Stimulated activated naive B cell treated with anti-CD40 and anti-IgM and Interleukin-4, amounts not matched to agents 10 μg/mL and 1 μg/mL and 100 μg/mL, for 72 hours (primary cell): Measurements from ENCODE around the gene KCNJ18.
"Not testable (repeated sequence)": the region's sequence is repeated elsewhere in the genome, so short reads cannot be mapped to it uniquely, and the experiment has no call there.

Experiments
- ATAC-seq, 2 donors: fragments of 150-1000 bp; cut with Tn5 transposase; replicated peaks; 2 replicates each; pipeline ENCODE4 v1.10.0; 2021; ENCODE audit warnings: moderate library complexity in 1 of 2
- DNase-seq: peaks from one replicate; pipeline ENCODE4 v3.0.0; 2021
- H3K27ac Mint-ChIP-seq: one replicate; pipeline ENCODE4 v1.8.0; 2022; ENCODE audit warnings: mild to moderate bottlenecking, mixed read lengths
- H3K27me3 Mint-ChIP-seq, 2 donors: one replicate each; pipeline ENCODE4 v1.8.0; 2022; ENCODE audit warnings: mixed read lengths in 2 of 2
- H3K36me3 Mint-ChIP-seq, 2 donors: one replicate each; pipeline ENCODE4 v1.8.0; 2022; ENCODE audit warnings: mixed read lengths in 2 of 2, mild to moderate bottlenecking in 1 of 2
- H3K4me1 Mint-ChIP-seq, 2 donors: one replicate each; pipeline ENCODE4 v1.8.0; 2022; ENCODE audit warnings: mixed read lengths in 2 of 2, mild to moderate bottlenecking in 1 of 2
- H3K4me3 Mint-ChIP-seq, 2 donors: one replicate each; pipeline ENCODE4 v1.8.0; 2022; ENCODE audit warnings: mild to moderate bottlenecking in 2 of 2, mixed read lengths in 2 of 2, moderate library complexity in 1 of 2
- H3K9me3 Mint-ChIP-seq, 2 donors: one replicate each; pipeline ENCODE4 v1.8.0; 2022; ENCODE audit warnings: mixed read lengths in 2 of 2, mild to moderate bottlenecking in 1 of 2

KCNJ18 gene

GRCh38 chr17:21691883-21692703 lies at the start of gene KCNJ18:
KCNJ18 (plus strand) TSS chr17:21692523; CDS start chr17:21702787, 10,264 bp downstream.
- not testable (repeated sequence) for ATAC-seq, H3K36me3 Mint-ChIP-seq, H3K27ac Mint-ChIP-seq, H3K27me3 Mint-ChIP-seq, DNase-seq, H3K4me3 Mint-ChIP-seq, H3K4me1 Mint-ChIP-seq
- H3K9me3 Mint-ChIP-seq, result peaks cover 8 to 11% of the 10 kb centered on the region in 2 donors

GRCh38 chr17:21648125-21648524 lies 44.2 kb upstream of the KCNJ18 start:
- peaks cover 9 to 15% of the 10 kb centered on the region in 2 donors for H3K27me3 Mint-ChIP-seq
- H3K27ac Mint-ChIP-seq, H3K4me1 Mint-ChIP-seq, DNase-seq, ATAC-seq, H3K36me3 Mint-ChIP-seq, H3K4me3 Mint-ChIP-seq, H3K9me3 Mint-ChIP-seq: not testable (repeated sequence)

GRCh38 chr17:21650043-21650442 lies 42.3 kb upstream of the KCNJ18 start:
- not testable (repeated sequence) for DNase-seq, H3K36me3 Mint-ChIP-seq, H3K27ac Mint-ChIP-seq, H3K4me1 Mint-ChIP-seq, H3K27me3 Mint-ChIP-seq, ATAC-seq, H3K4me3 Mint-ChIP-seq, H3K9me3 Mint-ChIP-seq

GRCh38 chr17:21652049-21652448 lies 40.3 kb upstream of the KCNJ18 start:
- H3K36me3 Mint-ChIP-seq, H3K4me3 Mint-ChIP-seq, H3K9me3 Mint-ChIP-seq, ATAC-seq, H3K27me3 Mint-ChIP-seq, H3K4me1 Mint-ChIP-seq, H3K27ac Mint-ChIP-seq, DNase-seq: not testable (repeated sequence)

- H3K4me3 Mint-ChIP-seq, ATAC-seq, H3K27ac Mint-ChIP-seq, H3K27me3 Mint-ChIP-seq, H3K36me3 Mint-ChIP-seq, H3K4me1 Mint-ChIP-seq, DNase-seq, H3K9me3 Mint-ChIP-seq: not testable (repeated sequence)
These were observed 39.1 kb upstream of the KCNJ18 start for GRCh38 chr17:21653211-21653610.

GRCh38 chr17:21656518-21657309 lies 35.6 kb upstream of the KCNJ18 start:
- not testable (repeated sequence) for H3K4me3 Mint-ChIP-seq, DNase-seq, H3K4me1 Mint-ChIP-seq, H3K36me3 Mint-ChIP-seq, H3K27me3 Mint-ChIP-seq, H3K27ac Mint-ChIP-seq, ATAC-seq, H3K9me3 Mint-ChIP-seq

GRCh38 chr17:21659635-21660034 lies 32.7 kb upstream of the KCNJ18 start:
- DNase-seq, H3K4me3 Mint-ChIP-seq, H3K4me1 Mint-ChIP-seq, H3K27me3 Mint-ChIP-seq, H3K36me3 Mint-ChIP-seq, H3K27ac Mint-ChIP-seq, ATAC-seq, H3K9me3 Mint-ChIP-seq: not testable (repeated sequence)

- not testable (repeated sequence) for H3K27me3 Mint-ChIP-seq
These were observed 30.9 kb upstream of the KCNJ18 start for GRCh38 chr17:21661455-21661854.

GRCh38 chr17:21663166-21663565 lies 29.2 kb upstream of the KCNJ18 start:
- not testable (repeated sequence) for H3K27me3 Mint-ChIP-seq, ATAC-seq, DNase-seq, H3K36me3 Mint-ChIP-seq, H3K27ac Mint-ChIP-seq, H3K4me1 Mint-ChIP-seq, H3K4me3 Mint-ChIP-seq
- H3K9me3 Mint-ChIP-seq, result peaks cover 10 to 14% of the 10 kb centered on the region in 2 donors

More at GRCh38 chr17:21661455-21661854, 30.9 kb upstream of the KCNJ18 start:
- not testable (repeated sequence) for H3K36me3 Mint-ChIP-seq, DNase-seq, ATAC-seq, H3K27ac Mint-ChIP-seq, H3K4me1 Mint-ChIP-seq, H3K4me3 Mint-ChIP-seq
- peaks cover 7 to 11% of the 10 kb centered on the region in 2 donors for H3K9me3 Mint-ChIP-seq

GRCh38 chr17:21663614-21664474 lies 28.5 kb upstream of the KCNJ18 start:
- H3K27me3 Mint-ChIP-seq, H3K27ac Mint-ChIP-seq, H3K4me1 Mint-ChIP-seq, DNase-seq, H3K4me3 Mint-ChIP-seq, H3K36me3 Mint-ChIP-seq: not testable (repeated sequence)
- ATAC-seq, result peak in 1 of 2 donors; percentile 31
- H3K9me3 Mint-ChIP-seq, result peaks cover 10 to 14% of the 10 kb centered on the region in 2 donors

GRCh38 chr17:21665171-21665570 lies 27.2 kb upstream of the KCNJ18 start:
- ATAC-seq, H3K27ac Mint-ChIP-seq, H3K27me3 Mint-ChIP-seq, H3K4me3 Mint-ChIP-seq, DNase-seq, H3K36me3 Mint-ChIP-seq, H3K4me1 Mint-ChIP-seq: not testable (repeated sequence)
- peaks cover 10 to 14% of the 10 kb centered on the region in 2 donors for H3K9me3 Mint-ChIP-seq

- H3K27me3 Mint-ChIP-seq, DNase-seq, ATAC-seq, H3K36me3 Mint-ChIP-seq, H3K27ac Mint-ChIP-seq, H3K4me1 Mint-ChIP-seq, H3K4me3 Mint-ChIP-seq: not testable (repeated sequence)
- peaks cover 10 to 14% of the 10 kb centered on the region in 2 donors for H3K9me3 Mint-ChIP-seq
These were observed 26.3 kb upstream of the KCNJ18 start for GRCh38 chr17:21665935-21666493.

GRCh38 chr17:21666711-21667412 lies 25.5 kb upstream of the KCNJ18 start:
- not testable (repeated sequence) for H3K27ac Mint-ChIP-seq, DNase-seq, H3K36me3 Mint-ChIP-seq, H3K4me3 Mint-ChIP-seq, ATAC-seq, H3K4me1 Mint-ChIP-seq, H3K27me3 Mint-ChIP-seq
- peaks cover 10 to 11% of the 10 kb centered on the region in 2 donors for H3K9me3 Mint-ChIP-seq
